Endodermal cell (in vitro differentiated cells): ENCODE data around the gene RESP18. TPM values are rescaled to one million over a fixed set of nuclear protein-coding genes. Genes with fewer than 3 reads are reported as not detected.

Experiments used
- DNase-seq: peaks from one replicate; pipeline ENCODE4 v3.0.0-alpha.2; 2017
- H3K27ac ChIP-seq: 2 replicates; pipeline ENCODE4 v1.5.1; 2013; ENCODE audit warnings: mild to moderate bottlenecking, low read depth, low read length, moderate library complexity
- H3K27me3 ChIP-seq: 2 replicates; pipeline ENCODE4 v1.6.1; 2013; ENCODE audit warnings: mild to moderate bottlenecking, low read length, moderate library complexity; ENCODE audit not compliant: insufficient read depth, control insufficient read depth, poor library complexity, severe bottlenecking
- H3K36me3 ChIP-seq: 2 replicates; pipeline ENCODE4 v1.7.0; 2013; ENCODE audit warnings: mild to moderate bottlenecking, low read length, moderate library complexity; ENCODE audit not compliant: control insufficient read depth, insufficient read depth
- H3K4me1 ChIP-seq: one replicate; pipeline ENCODE4 v1.7.0; 2013; ENCODE audit warnings: low read length; ENCODE audit not compliant: control insufficient read depth, insufficient read depth
- H3K4me3 ChIP-seq: 2 replicates; pipeline ENCODE4 v1.5.1; 2013; ENCODE audit warnings: mild to moderate bottlenecking, low read length, moderate library complexity
- H3K9ac ChIP-seq: 2 replicates; pipeline ENCODE4 v1.6.1; 2013; ENCODE audit warnings: mild to moderate bottlenecking, low read length, moderate library complexity; ENCODE audit not compliant: poor library complexity, severe bottlenecking; ENCODE audit errors: extremely low read depth
- H3K9me3 ChIP-seq: 2 replicates; pipeline ENCODE4 v1.6.1; 2013; ENCODE audit warnings: mild to moderate bottlenecking, low read length, moderate library complexity; ENCODE audit not compliant: control insufficient read depth
- H3K27ac Mint-ChIP-seq: 2 replicates; pipeline ENCODE4 v1.8.0; 2020; ENCODE audit warnings: mixed read lengths
- H3K27me3 Mint-ChIP-seq: 2 replicates; pipeline ENCODE4 v1.8.0; 2021; ENCODE audit warnings: mild to moderate bottlenecking, mixed read lengths; ENCODE audit not compliant: insufficient read depth
- H3K36me3 Mint-ChIP-seq: 2 replicates; pipeline ENCODE4 v1.8.0; 2020; ENCODE audit warnings: low read depth, mixed read lengths
- H3K4me1 Mint-ChIP-seq: 2 replicates; pipeline ENCODE4 v1.8.0; 2020; ENCODE audit warnings: mixed read lengths
- H3K4me3 Mint-ChIP-seq: 2 replicates; pipeline ENCODE4 v1.8.0; 2020; ENCODE audit warnings: mild to moderate bottlenecking, moderate library complexity, mixed read lengths
- H3K9me3 Mint-ChIP-seq: 2 replicates; pipeline ENCODE4 v1.8.0; 2020; ENCODE audit warnings: mild to moderate bottlenecking, mixed read lengths
- WGBS, 2 experiments: methylation state at CpG; one replicate each; pipeline versions ENCODE4 v1.1.5 to v1.1.7; 2013; ENCODE audit warnings: missing lambda C conversion rate in 2 of 2, mixed read lengths in 1 of 2; ENCODE audit not compliant: insufficient coverage in 1 of 2, insufficient read length in 1 of 2; 5-methylcytosine and 5-hydroxymethylcytosine counted together
- total RNA-seq, 2 donors: library from RNA; stranded (reverse); fragmentation: NEBNext Ultra II Directional in 1 of 2; extraction: Animal tissue kit (Norgen Biotek cat#: 25700) in 1 of 2; gene quantifications; 2 replicates in 1 of 2; 3 replicates in 1 of 2; pipeline ENCODE4 v1.2.1, GENCODE V29; 2021
- TF ChIP-seq, protein P1 (sequence below): fragments of 200-600 bp; sonication (generic); conservative IDR thresholded peaks from 2 replicates; pipeline ENCODE4 v1.5.0; 2021; ENCODE audit warnings: antibody characterized with exemption, mild to moderate bottlenecking

The RESP18 gene
- total RNA-seq, 2 donors from 2014 or later = not detected

DNA sequence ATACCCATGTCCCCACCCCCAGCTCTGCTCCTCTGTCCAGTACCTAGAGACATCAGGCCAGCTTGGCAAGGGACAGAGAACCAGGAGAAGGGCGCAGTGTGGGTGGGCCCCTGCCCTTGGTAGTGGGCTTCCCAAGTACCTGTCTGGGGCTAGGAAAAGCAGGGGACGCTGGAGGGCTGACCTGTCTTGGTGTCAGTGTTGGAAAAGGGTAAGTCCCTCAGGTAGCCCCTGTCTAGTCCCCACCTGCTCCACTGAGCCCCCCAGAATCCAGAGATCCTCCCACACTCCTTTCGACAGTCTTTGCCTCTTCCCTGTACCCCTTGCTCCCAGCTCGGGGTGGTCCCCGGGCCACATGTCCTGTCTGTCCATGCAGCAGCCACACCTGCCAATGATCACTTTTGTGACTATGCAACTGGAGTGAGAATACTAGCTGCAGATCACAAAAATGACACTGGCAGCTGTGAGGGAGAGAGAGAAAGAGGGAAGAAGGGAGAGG, 38.8 kb downstream of the RESP18 start:
- H3K4me1 Mint-ChIP-seq = peaks cover under 1% of the 10 kb centered on the region

DNA sequence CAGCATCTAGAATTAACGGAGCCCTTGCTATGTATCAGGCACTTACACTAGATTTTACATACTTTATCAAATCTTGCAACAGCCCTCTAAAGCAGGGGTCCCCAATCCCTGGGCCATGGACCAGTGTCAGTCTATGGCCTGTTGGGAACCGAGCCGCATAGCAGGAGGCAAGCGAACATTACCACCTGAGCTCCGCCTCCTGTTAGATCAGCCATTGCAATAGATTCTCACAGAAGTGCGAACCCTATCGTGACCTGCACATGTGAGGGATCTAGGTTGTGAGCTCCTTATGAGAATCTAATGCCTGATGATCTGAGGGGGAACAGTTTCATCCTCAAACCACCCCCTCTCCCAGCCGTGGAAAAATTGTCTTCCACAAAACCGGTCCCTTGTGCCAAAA, 39.9 kb downstream of the RESP18 start:
- Histone ChIP-seq H3K9ac (no peak overlapping the region), H3K4me3 (no peak overlapping the region), H3K4me1 (no peaks in the 10 kb centered on the region), H3K27ac (no peak overlapping the region), H3K9me3 (no peaks in the 10 kb centered on the region), H3K36me3 (no peaks in the 10 kb centered on the region), H3K27me3 (peaks cover 9% of the 10 kb centered on the region)
- no peaks in the 10 kb centered on the region for H3K36me3 Mint-ChIP-seq
- H3K27ac Mint-ChIP-seq = no peak overlapping the region
- DNase-seq = peak; percentile 28
- TF ChIP-seq, protein P1, sequence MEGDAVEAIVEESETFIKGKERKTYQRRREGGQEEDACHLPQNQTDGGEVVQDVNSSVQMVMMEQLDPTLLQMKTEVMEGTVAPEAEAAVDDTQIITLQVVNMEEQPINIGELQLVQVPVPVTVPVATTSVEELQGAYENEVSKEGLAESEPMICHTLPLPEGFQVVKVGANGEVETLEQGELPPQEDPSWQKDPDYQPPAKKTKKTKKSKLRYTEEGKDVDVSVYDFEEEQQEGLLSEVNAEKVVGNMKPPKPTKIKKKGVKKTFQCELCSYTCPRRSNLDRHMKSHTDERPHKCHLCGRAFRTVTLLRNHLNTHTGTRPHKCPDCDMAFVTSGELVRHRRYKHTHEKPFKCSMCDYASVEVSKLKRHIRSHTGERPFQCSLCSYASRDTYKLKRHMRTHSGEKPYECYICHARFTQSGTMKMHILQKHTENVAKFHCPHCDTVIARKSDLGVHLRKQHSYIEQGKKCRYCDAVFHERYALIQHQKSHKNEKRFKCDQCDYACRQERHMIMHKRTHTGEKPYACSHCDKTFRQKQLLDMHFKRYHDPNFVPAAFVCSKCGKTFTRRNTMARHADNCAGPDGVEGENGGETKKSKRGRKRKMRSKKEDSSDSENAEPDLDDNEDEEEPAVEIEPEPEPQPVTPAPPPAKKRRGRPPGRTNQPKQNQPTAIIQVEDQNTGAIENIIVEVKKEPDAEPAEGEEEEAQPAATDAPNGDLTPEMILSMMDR = no peak
- H3K4me3 Mint-ChIP-seq = no peak overlapping the region
- peaks cover 36% of the 10 kb centered on the region for H3K27me3 Mint-ChIP-seq
- H3K4me1 Mint-ChIP-seq = no peaks in the 10 kb centered on the region
- H3K9me3 Mint-ChIP-seq = no peaks in the 10 kb centered on the region
- WGBS, 2 experiments = 94 to 96% methylated on average over 6 to 9 of the region's 9 CpGs

More for the DNA sequence above, 38.8 kb downstream of the RESP18 start:
- no peak overlapping the region for H3K27ac ChIP-seq
- Mint-ChIP-seq H3K27me3 (peaks cover 40% of the 10 kb centered on the region), H3K27ac (no peak overlapping the region), H3K4me3 (peak overlapping the region; percentile 73), H3K9me3 (no peaks in the 10 kb centered on the region), H3K36me3 (no peaks in the 10 kb centered on the region)
- DNase-seq = no peak
- H3K27me3 ChIP-seq = peaks cover 9% of the 10 kb centered on the region
- TF ChIP-seq, protein P1 = no peak
- no peaks in the 10 kb centered on the region for H3K4me1 ChIP-seq
- no peaks in the 10 kb centered on the region for H3K9me3 ChIP-seq
- 94 to 96% methylated on average over 3 to 5 of the region's 5 CpGs for WGBS, 2 experiments
- H3K9ac ChIP-seq = no peak overlapping the region
- H3K4me3 ChIP-seq = peak overlapping the region; percentile 81
- H3K36me3 ChIP-seq = no peaks in the 10 kb centered on the region

DNA sequence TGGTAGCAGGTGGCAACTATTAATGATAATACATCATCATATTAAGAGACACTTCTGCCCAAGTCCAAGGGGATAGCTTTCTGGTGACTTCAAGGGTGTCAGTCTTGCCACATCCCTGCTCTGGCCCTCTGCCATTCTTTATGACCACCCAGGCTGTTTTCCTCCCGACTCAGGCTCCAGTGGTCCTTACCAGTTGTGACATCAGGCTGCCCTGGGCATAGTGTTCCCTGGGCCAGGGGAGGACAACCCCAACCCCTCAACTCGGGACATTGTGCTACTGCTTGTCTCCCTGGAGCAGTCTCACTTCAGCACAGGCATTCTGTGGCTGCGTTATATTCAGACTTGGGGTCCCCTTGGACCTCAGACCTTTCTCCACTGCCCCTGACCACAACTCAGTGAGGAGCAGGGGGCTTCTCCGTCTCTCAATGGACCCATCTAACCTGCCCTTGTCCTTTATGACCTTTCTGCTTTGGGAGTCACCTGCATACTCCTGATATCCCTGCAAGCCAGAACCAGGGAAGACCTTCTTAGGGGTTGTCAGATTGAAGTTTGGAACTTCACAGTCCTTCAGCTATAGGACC, 40.5 kb downstream of the RESP18 start:
- TF ChIP-seq, protein P1 = no peak
- H3K27me3 Mint-ChIP-seq = peaks cover 33% of the 10 kb centered on the region
- DNase-seq = no peak
- no peak overlapping the region for H3K4me3 Mint-ChIP-seq
- H3K4me1 Mint-ChIP-seq = no peaks in the 10 kb centered on the region
- H3K9me3 Mint-ChIP-seq = no peaks in the 10 kb centered on the region
- Histone ChIP-seq H3K27me3 (peaks cover 9% of the 10 kb centered on the region), H3K27ac (no peak overlapping the region), H3K36me3 (no peaks in the 10 kb centered on the region), H3K9ac (no peak overlapping the region), H3K9me3 (no peaks in the 10 kb centered on the region), H3K4me3 (no peak overlapping the region), H3K4me1 (no peaks in the 10 kb centered on the region)
- WGBS, 2 experiments = 87 to 93% methylated on average over 3 to 4 of the region's 4 CpGs
- no peaks in the 10 kb centered on the region for H3K36me3 Mint-ChIP-seq
- no peak overlapping the region for H3K27ac Mint-ChIP-seq
